B cell (primary cell): Measurements from ENCODE around the gene SPON2. TPM values are rescaled to one million over a fixed set of nuclear protein-coding genes. Genes with fewer than 3 reads are reported as not detected.

ENCODE experiments used
- ATAC-seq: fragments of 200-7000 bp; cut with Tn5 transposase; one replicate; pipeline ENCODE4 v1.10.0; 2021; ENCODE audit warnings: low read depth, mild to moderate bottlenecking, moderate number of reproducible peaks, moderate library complexity
- CTCF ChIA-PET: fragments of 350-600 bp; sonication (Branson Sonifier 250); formaldehyde crosslinking; loops from one replicate; lab custom pipeline; 2021; ENCODE audit warnings: antibody characterized with exemption, inconsistent platforms; lab: Charles Lee
- POLR2A ChIA-PET: fragments of 350-600 bp; sonication (Branson Sonifier 250); formaldehyde crosslinking; loops from one replicate; lab custom pipeline; 2021; ENCODE audit warnings: antibody characterized with exemption; lab: Charles Lee
- DNase-seq: peaks from one replicate; pipeline ENCODE4 v3.0.0; 2013
- H2AFZ ChIP-seq: 2 replicates; pipeline ENCODE4 v1.6.1; 2012; ENCODE audit warnings: mild to moderate bottlenecking, low read depth, low read length; ENCODE audit not compliant: insufficient read depth, poor library complexity, severe bottlenecking
- H3K27ac ChIP-seq, 2 donors: 1 replicate in 1 of 2; 2 replicates in 1 of 2; pipeline ENCODE4 v1.5.1; 2012 to 2013; ENCODE audit warnings: low read length in 2 of 2, mild to moderate bottlenecking in 2 of 2, moderate library complexity in 1 of 2
- H3K27me3 ChIP-seq, 4 experiments: fragments of 200-600 bp in 1 of 4; sonication (generic) in 1 of 4; replicated peaks in 1 of 4; 1 replicate in 2 of 4; 2 replicates in 2 of 4; pipeline versions ENCODE4 v1.6.1 to v1.7.0; 2013 to 2016; ENCODE audit warnings: low read length in 3 of 4, mild to moderate bottlenecking in 2 of 4, mixed read lengths in 1 of 4, moderate library complexity in 1 of 4; ENCODE audit not compliant: insufficient read depth in 4 of 4, control insufficient read depth in 3 of 4; ENCODE audit errors: control extremely low read depth in 1 of 4
- H3K36me3 ChIP-seq, 2 experiments: replicated peaks in 1 of 2; 1 replicate in 1 of 2; 2 replicates in 1 of 2; pipeline versions ENCODE4 v1.6.1 to v1.7.1; 2013; ENCODE audit warnings: low read length in 1 of 2; ENCODE audit not compliant: insufficient read depth in 2 of 2, control insufficient read depth in 1 of 2; ENCODE audit errors: control extremely low read depth in 1 of 2, extremely low read depth in 1 of 2
- H3K4me1 ChIP-seq, 2 donors: fragments of 200-600 bp in 1 of 2; sonication (generic) in 1 of 2; 1 replicate in 1 of 2; 2 replicates in 1 of 2; pipeline versions ENCODE4 v1.5.1 to v1.6.1; 2013 to 2017; ENCODE audit warnings: low read length in 2 of 2; ENCODE audit not compliant: control insufficient read depth in 2 of 2, insufficient read depth in 2 of 2
- H3K4me2 ChIP-seq: replicated peaks from 2 replicates; pipeline ENCODE3; 2012; ENCODE audit warnings: mild to moderate bottlenecking, low read depth, low read length; ENCODE audit not compliant: poor library complexity, severe bottlenecking
- H3K4me3 ChIP-seq, 5 experiments: fragments of 200-600 bp in 1 of 5; sonication (generic) in 1 of 5; 1 replicate in 3 of 5; 2 replicates in 2 of 5; pipeline versions ENCODE4 v1.5.1 to v1.7.0; 2011 to 2016; ENCODE audit warnings: low read length in 4 of 5, mild to moderate bottlenecking in 4 of 5, low read depth in 2 of 5, control low read depth in 1 of 5, moderate library complexity in 1 of 5; ENCODE audit not compliant: insufficient read depth in 1 of 5; ENCODE audit errors: control extremely low read depth in 1 of 5, extremely low read depth in 1 of 5
- H3K79me2 ChIP-seq: fragments of 200-600 bp; sonication (generic); one replicate; pipeline ENCODE4 v1.6.0; 2016; ENCODE audit warnings: low read length; ENCODE audit not compliant: control insufficient read depth, insufficient read depth
- H3K9ac ChIP-seq: fragments of 200-600 bp; sonication (generic); 2 replicates; pipeline ENCODE4 v1.6.1; 2017; ENCODE audit warnings: mild to moderate bottlenecking, low read length, moderate library complexity
- H3K9me3 ChIP-seq, 3 donors: one replicate each; pipeline versions ENCODE4 v1.6.1 to v1.7.1; 2013; ENCODE audit warnings: low read length in 2 of 3; ENCODE audit not compliant: control insufficient read depth in 2 of 3, insufficient read depth in 1 of 3; ENCODE audit errors: control extremely low read depth in 1 of 3
- H4K20me1 ChIP-seq: 2 replicates; pipeline ENCODE4 v1.6.0; 2012; ENCODE audit warnings: mild to moderate bottlenecking, low read length; ENCODE audit not compliant: insufficient read depth, control insufficient read depth, poor library complexity, severe bottlenecking
- H3K27ac Mint-ChIP-seq: one replicate; pipeline ENCODE4 v1.8.0; 2021; ENCODE audit warnings: mixed read lengths
- H3K27me3 Mint-ChIP-seq: one replicate; pipeline ENCODE4 v1.8.0; 2021; ENCODE audit warnings: mixed read lengths
- H3K4me1 Mint-ChIP-seq: one replicate; pipeline ENCODE4 v1.8.0; 2021; ENCODE audit warnings: mixed read lengths
- H3K4me3 Mint-ChIP-seq: one replicate; pipeline ENCODE4 v1.8.0; 2021; ENCODE audit warnings: mixed read lengths
- H3K9me3 Mint-ChIP-seq: one replicate; pipeline ENCODE4 v1.8.0; 2022; ENCODE audit warnings: mixed read lengths; ENCODE audit not compliant: insufficient read depth
- EZH2 ChIP-seq: IDR thresholded peaks from 2 replicates; pipeline ENCODE4 v1.6.1; 2012; ENCODE audit warnings: borderline replicate concordance, low read depth, mild to moderate bottlenecking, moderate library complexity, low read length; ENCODE audit not compliant: insufficient read depth, poor library complexity, severe bottlenecking
- WGBS: methylation state at CpG from one replicate; pipeline ENCODE4 v1.1.5; 2013; ENCODE audit warnings: missing lambda C conversion rate; ENCODE audit not compliant: insufficient coverage; 5-methylcytosine and 5-hydroxymethylcytosine counted together
- intact Hi-C: fragments of 100-400 bp; cut with micrococcal nuclease; formaldehyde crosslinking; loops from one replicate; pipeline ENCODE4 v1.10.0; 2022
- polyA plus RNA-seq: library from polyadenylated mRNA; depleted of rRNA; stranded (reverse); fragments of >200 nt; gene quantifications from 2 replicates; pipeline ENCODE4 v1.2.3, GENCODE V29; 2012
- total RNA-seq, 2 donors: library from RNA; stranded (reverse); fragments of 120-200 nt in 1 of 2; gene quantifications; 1 replicate in 1 of 2; 2 replicates in 1 of 2; pipeline versions ENCODE4 v1.2.3 to v1.2.4, GENCODE V29; 2013 to 2022
- TF ChIP-seq, protein P1 (sequence below): fragments of 200-600 bp; IDR thresholded peaks from one replicate; pipeline ENCODE4 v1.8.0; 2022; ENCODE audit warnings: antibody characterized with exemption, mild to moderate bottlenecking

Gene SPON2
- total and polyA plus RNA-seq, 2 donors (not counting 1 experiment from before 2014, with no cell fraction given): 3.8 to 5.1 TPM

DNA sequence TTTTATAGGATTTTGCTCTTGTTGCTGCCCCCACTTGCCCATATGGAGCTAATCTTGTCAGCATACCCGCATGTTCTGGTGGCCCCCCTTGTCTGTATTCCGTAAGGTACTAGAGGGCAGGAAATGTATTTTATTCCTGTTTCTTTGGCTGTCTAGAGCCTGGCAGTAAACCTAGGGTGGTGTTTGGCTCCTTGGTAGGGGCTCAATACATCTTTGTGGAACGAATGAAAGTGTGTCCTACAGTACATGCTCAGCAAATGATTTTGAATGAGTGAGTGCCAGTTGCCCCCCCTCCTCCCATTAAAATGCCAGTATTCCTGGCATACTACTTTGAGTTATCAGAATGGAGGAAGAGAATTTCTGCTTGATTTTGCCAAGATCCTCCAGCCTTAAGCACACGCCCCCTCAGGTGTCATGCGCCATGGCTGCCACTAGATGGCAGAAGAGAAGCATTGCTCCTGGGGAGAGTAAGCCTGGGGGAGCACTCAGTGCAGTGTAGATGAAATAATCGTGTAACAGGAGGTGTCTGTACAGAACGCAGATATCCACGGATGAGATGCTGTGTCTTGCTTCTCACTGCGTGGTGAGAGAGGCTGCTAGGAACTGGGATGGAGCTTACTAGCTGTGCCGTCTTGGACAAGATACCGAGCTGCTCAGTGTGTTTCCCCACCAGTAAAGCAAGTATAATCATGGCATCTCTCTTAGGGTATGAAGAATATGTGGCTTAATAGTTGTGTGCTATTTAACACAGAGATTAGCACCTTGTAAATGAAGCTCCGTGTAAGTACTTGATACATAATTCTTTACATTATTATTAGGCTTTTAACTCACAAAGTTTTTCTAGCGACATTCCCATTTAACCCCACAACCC, 41.8 kb downstream of the SPON2 start:
- no peak overlapping the region for H3K4me3 Mint-ChIP-seq

More for the DNA sequence above, 41.8 kb downstream of the SPON2 start:
- 17% methylated on average over 7 of the region's 13 CpGs for WGBS
- ChIA-PET CTCF (interaction anchor here (0.7 to 8.5 kb wide), 27 partner anchors 8 to 499 kb away, joined by 3 to 102 read pairs (median 5); partner anchors contain the start of genes CTBP1, MAEA and UVSSA), POLR2A (interaction anchor here (0.6 to 0.8 kb wide), 2 partner anchors 33 to 152 kb away, joined by 3 to 4 read pairs; no protein-coding TSS in a partner anchor)
- Histone ChIP-seq H3K27me3 (no peaks in the 10 kb centered on the region), H3K4me1 (peaks cover 18% of the 10 kb centered on the region in 2 donors), H3K36me3 (no peaks in the 10 kb centered on the region), H3K4me2 (peak overlapping the region; percentile 21), H4K20me1 (no peaks in the 10 kb centered on the region), H3K9ac (no peak overlapping the region), H2AFZ (peak overlapping the region; percentile 67), H3K9me3 (no peaks in the 10 kb centered on the region), H3K79me2 (no peaks in the 10 kb centered on the region), H3K27ac (no peak overlapping the region), H3K4me3 (no peak overlapping the region)
- DNase-seq: peak; percentile 89
- H3K4me1 Mint-ChIP-seq: peaks cover 22% of the 10 kb centered on the region
- no peaks in the 10 kb centered on the region for H3K9me3 Mint-ChIP-seq
- no peak overlapping the region for H3K27ac Mint-ChIP-seq
- ATAC-seq: peak; percentile 99
- peaks cover 12% of the 10 kb centered on the region for H3K27me3 Mint-ChIP-seq
- TF ChIP-seq, protein P1, sequence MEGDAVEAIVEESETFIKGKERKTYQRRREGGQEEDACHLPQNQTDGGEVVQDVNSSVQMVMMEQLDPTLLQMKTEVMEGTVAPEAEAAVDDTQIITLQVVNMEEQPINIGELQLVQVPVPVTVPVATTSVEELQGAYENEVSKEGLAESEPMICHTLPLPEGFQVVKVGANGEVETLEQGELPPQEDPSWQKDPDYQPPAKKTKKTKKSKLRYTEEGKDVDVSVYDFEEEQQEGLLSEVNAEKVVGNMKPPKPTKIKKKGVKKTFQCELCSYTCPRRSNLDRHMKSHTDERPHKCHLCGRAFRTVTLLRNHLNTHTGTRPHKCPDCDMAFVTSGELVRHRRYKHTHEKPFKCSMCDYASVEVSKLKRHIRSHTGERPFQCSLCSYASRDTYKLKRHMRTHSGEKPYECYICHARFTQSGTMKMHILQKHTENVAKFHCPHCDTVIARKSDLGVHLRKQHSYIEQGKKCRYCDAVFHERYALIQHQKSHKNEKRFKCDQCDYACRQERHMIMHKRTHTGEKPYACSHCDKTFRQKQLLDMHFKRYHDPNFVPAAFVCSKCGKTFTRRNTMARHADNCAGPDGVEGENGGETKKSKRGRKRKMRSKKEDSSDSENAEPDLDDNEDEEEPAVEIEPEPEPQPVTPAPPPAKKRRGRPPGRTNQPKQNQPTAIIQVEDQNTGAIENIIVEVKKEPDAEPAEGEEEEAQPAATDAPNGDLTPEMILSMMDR: peak; percentile 100
- no peak for TF ChIP-seq EZH2
- intact Hi-C loops: loop anchor here (1.0 to 5.0 kb wide), 6 partner anchors 36 to 382 kb away; partner anchors contain the start of genes CTBP1 and UVSSA
